ENCODE data around the gene CLIP2.
"Not testable (repeated sequence)": the region's sequence is repeated elsewhere in the genome, so short reads cannot be mapped to it uniquely, and the experiment has no call there.

CLIP2 gene

GRCh38 chr7:74394601-74395000 lies 105.4 kb downstream of the CLIP2 start:
- not testable (repeated sequence) for H2BK12ac ChIP-seq (ENCODE audit: low read length); H2BK120ac ChIP-seq (ENCODE audit: low read depth, low read length); H2AK5ac ChIP-seq (ENCODE audit: low read depth, low read length); DNase-seq (ENCODE audit: low spot score); H2BK5ac ChIP-seq (ENCODE audit: low read length); H3K27me3 ChIP-seq (ENCODE audit: control insufficient read depth in 3 of 3, insufficient read depth in 3 of 3, low read depth in 1 of 3, low read length in 3 of 3); H3K4ac ChIP-seq (ENCODE audit: low read length); H3K79me1 ChIP-seq (ENCODE audit: low read depth, low read length); H3K9me3 ChIP-seq (replicated peaks in 1 of 2; ENCODE audit: control insufficient read depth in 2 of 2, insufficient read depth in 1 of 2, low read depth in 1 of 2, low read length in 2 of 2); H3K14ac ChIP-seq (ENCODE audit: low read length); H3K4me3 ChIP-seq (ENCODE audit: low read length in 2 of 2); H3K9ac ChIP-seq (ENCODE audit: low read depth, low read length, poor library complexity); H3K27ac ChIP-seq (replicated peaks; ENCODE audit: low read length); H3K23ac ChIP-seq (ENCODE audit: low read depth, low read length, poor library complexity); H2AFZ ChIP-seq (ENCODE audit: low read length); H4K91ac ChIP-seq (ENCODE audit: low read depth, low read length, poor library complexity); H3K18ac ChIP-seq (ENCODE audit: low read length); H3K4me1 ChIP-seq (ENCODE audit: control insufficient read depth in 2 of 2, insufficient read depth in 1 of 2, low read depth in 1 of 2, low read length in 2 of 2); H3K4me2 ChIP-seq (ENCODE audit: insufficient read depth, low read length, poor library complexity, severe bottlenecking); H2BK15ac ChIP-seq (ENCODE audit: low read length); H4K8ac ChIP-seq (ENCODE audit: low read depth, low read length)
- peaks cover 10 to 63% of the 10 kb centered on the region in 2 donors for H3K36me3 ChIP-seq (replicated peaks in 1 of 2; ENCODE audit: control insufficient read depth in 2 of 2, insufficient read depth in 2 of 2, low read length in 2 of 2)
- WGBS, 2 donors (ENCODE audit: extremely low coverage in 2 of 2, insufficient read length in 2 of 2, insufficient replicate concordance in 1 of 2), result no CpG with 5 or more reads among the region's 3 CpGs

GRCh38 chr7:74395745-74396311 lies 106.6 kb downstream of the CLIP2 start:
- WGBS, 2 donors (ENCODE audit: extremely low coverage in 2 of 2, insufficient read length in 2 of 2, insufficient replicate concordance in 1 of 2), result no CpG with 5 or more reads among the region's 4 CpGs

GRCh38 chr7:74396993-74397392 lies 107.8 kb downstream of the CLIP2 start:
- Histone ChIP-seq H2BK12ac (ENCODE audit: low read length) (no peak overlapping the region), H4K8ac (ENCODE audit: low read depth, low read length) (no peak overlapping the region), H3K18ac (ENCODE audit: low read length) (no peak overlapping the region), H3K14ac (ENCODE audit: low read length) (no peak overlapping the region), H3K9ac (ENCODE audit: low read depth, low read length, poor library complexity) (no peak overlapping the region), H2BK5ac (ENCODE audit: low read length) (peak overlapping the region; percentile 19), H3K79me1 (ENCODE audit: low read depth, low read length) (no peaks in the 10 kb centered on the region), H2AFZ (ENCODE audit: low read length) (no peak overlapping the region), H3K4me1 (ENCODE audit: control insufficient read depth in 2 of 2, insufficient read depth in 1 of 2, low read depth in 1 of 2, low read length in 2 of 2) (no peaks in the 10 kb centered on the region), H3K36me3 (replicated peaks in 1 of 2; ENCODE audit: control insufficient read depth in 2 of 2, insufficient read depth in 2 of 2, low read length in 2 of 2) (peaks cover 13 to 71% of the 10 kb centered on the region in 2 donors), H3K23ac (ENCODE audit: low read depth, low read length, poor library complexity) (no peak overlapping the region), H3K27ac (replicated peaks; ENCODE audit: low read length) (no peak overlapping the region), H2AK5ac (ENCODE audit: low read depth, low read length) (no peak overlapping the region), H3K4me3 (ENCODE audit: low read length in 2 of 2) (no peak overlapping the region), H3K4ac (ENCODE audit: low read length) (no peak overlapping the region), H2BK15ac (ENCODE audit: low read length) (no peak overlapping the region), H2BK120ac (ENCODE audit: low read depth, low read length) (no peak overlapping the region), H4K91ac (ENCODE audit: low read depth, low read length, poor library complexity) (no peak overlapping the region), H3K4me2 (ENCODE audit: insufficient read depth, low read length, poor library complexity, severe bottlenecking) (no peak overlapping the region), H3K27me3 (ENCODE audit: control insufficient read depth in 3 of 3, insufficient read depth in 3 of 3, low read depth in 1 of 3, low read length in 3 of 3) (no peaks in the 10 kb centered on the region), H3K9me3 (replicated peaks in 1 of 2; ENCODE audit: control insufficient read depth in 2 of 2, insufficient read depth in 1 of 2, low read depth in 1 of 2, low read length in 2 of 2) (no peaks in the 10 kb centered on the region)
- no peak for DNase-seq (ENCODE audit: low spot score)
- WGBS, 2 donors (ENCODE audit: extremely low coverage in 2 of 2, insufficient read length in 2 of 2, insufficient replicate concordance in 1 of 2), result no CpG with 5 or more reads among the region's 11 CpGs

More at GRCh38 chr7:74395745-74396311, 106.6 kb downstream of the CLIP2 start:
- Histone ChIP-seq H3K36me3 (replicated peaks in 1 of 2; ENCODE audit: control insufficient read depth in 2 of 2, insufficient read depth in 2 of 2, low read length in 2 of 2) (peaks cover 12 to 67% of the 10 kb centered on the region in 2 donors), H2AK5ac (ENCODE audit: low read depth, low read length) (no peak overlapping the region), H2AFZ (ENCODE audit: low read length) (no peak overlapping the region), H2BK120ac (ENCODE audit: low read depth, low read length) (no peak overlapping the region), H3K4me2 (ENCODE audit: insufficient read depth, low read length, poor library complexity, severe bottlenecking) (no peak overlapping the region), H2BK12ac (ENCODE audit: low read length) (no peak overlapping the region), H4K8ac (ENCODE audit: low read depth, low read length) (no peak overlapping the region), H3K9me3 (replicated peaks in 1 of 2; ENCODE audit: control insufficient read depth in 2 of 2, insufficient read depth in 1 of 2, low read depth in 1 of 2, low read length in 2 of 2) (no peaks in the 10 kb centered on the region), H3K4me1 (ENCODE audit: control insufficient read depth in 2 of 2, insufficient read depth in 1 of 2, low read depth in 1 of 2, low read length in 2 of 2) (no peaks in the 10 kb centered on the region), H3K14ac (ENCODE audit: low read length) (no peak overlapping the region), H3K9ac (ENCODE audit: low read depth, low read length, poor library complexity) (no peak overlapping the region), H2BK15ac (ENCODE audit: low read length) (no peak overlapping the region), H3K4ac (ENCODE audit: low read length) (no peak overlapping the region), H3K23ac (ENCODE audit: low read depth, low read length, poor library complexity) (no peak overlapping the region), H3K79me1 (ENCODE audit: low read depth, low read length) (no peaks in the 10 kb centered on the region), H3K4me3 (ENCODE audit: low read length in 2 of 2) (no peak overlapping the region), H4K91ac (ENCODE audit: low read depth, low read length, poor library complexity) (no peak overlapping the region), H3K27ac (replicated peaks; ENCODE audit: low read length) (no peak overlapping the region), H3K27me3 (ENCODE audit: control insufficient read depth in 3 of 3, insufficient read depth in 3 of 3, low read depth in 1 of 3, low read length in 3 of 3) (no peaks in the 10 kb centered on the region), H3K18ac (ENCODE audit: low read length) (no peak overlapping the region), H2BK5ac (ENCODE audit: low read length) (no peak overlapping the region)
- DNase-seq (ENCODE audit: low spot score), result no peak

GRCh38 chr7:74398426-74398825 lies 109.2 kb downstream of the CLIP2 start:
- no peak overlapping the region for H2BK15ac ChIP-seq (ENCODE audit: low read length)
- H3K14ac ChIP-seq (ENCODE audit: low read length), result no peak overlapping the region
- no peak overlapping the region for H2AFZ ChIP-seq (ENCODE audit: low read length)
- no peak overlapping the region for H3K23ac ChIP-seq (ENCODE audit: low read depth, low read length, poor library complexity)
- peaks cover 17 to 73% of the 10 kb centered on the region in 2 donors for H3K36me3 ChIP-seq (replicated peaks in 1 of 2; ENCODE audit: control insufficient read depth in 2 of 2, insufficient read depth in 2 of 2, low read length in 2 of 2)
- H3K4me1 ChIP-seq (ENCODE audit: control insufficient read depth in 2 of 2, insufficient read depth in 1 of 2, low read depth in 1 of 2, low read length in 2 of 2), result no peaks in the 10 kb centered on the region
- H3K9me3 ChIP-seq (replicated peaks in 1 of 2; ENCODE audit: control insufficient read depth in 2 of 2, insufficient read depth in 1 of 2, low read depth in 1 of 2, low read length in 2 of 2), result no peaks in the 10 kb centered on the region
- H3K18ac ChIP-seq (ENCODE audit: low read length), result no peak overlapping the region
- H2BK12ac ChIP-seq (ENCODE audit: low read length), result no peak overlapping the region
- no peak overlapping the region for H3K4ac ChIP-seq (ENCODE audit: low read length)
- no peak overlapping the region for H3K4me2 ChIP-seq (ENCODE audit: insufficient read depth, low read length, poor library complexity, severe bottlenecking)
- H3K4me3 ChIP-seq (ENCODE audit: low read length in 2 of 2), result no peak overlapping the region
- no peak overlapping the region for H4K91ac ChIP-seq (ENCODE audit: low read depth, low read length, poor library complexity)
- H3K27me3 ChIP-seq (ENCODE audit: control insufficient read depth in 3 of 3, insufficient read depth in 3 of 3, low read depth in 1 of 3, low read length in 3 of 3), result no peaks in the 10 kb centered on the region
- H2BK120ac ChIP-seq (ENCODE audit: low read depth, low read length), result no peak overlapping the region
- H4K8ac ChIP-seq (ENCODE audit: low read depth, low read length), result no peak overlapping the region
- H3K79me1 ChIP-seq (ENCODE audit: low read depth, low read length), result no peaks in the 10 kb centered on the region
- no CpG with 5 or more reads among the region's 8 CpGs for WGBS, 2 donors (ENCODE audit: extremely low coverage in 2 of 2, insufficient read length in 2 of 2, insufficient replicate concordance in 1 of 2)
- H3K9ac ChIP-seq (ENCODE audit: low read depth, low read length, poor library complexity), result no peak overlapping the region
- no peak overlapping the region for H3K27ac ChIP-seq (replicated peaks; ENCODE audit: low read length)
- no peak for DNase-seq (ENCODE audit: low spot score)
- H2BK5ac ChIP-seq (ENCODE audit: low read length), result peak overlapping the region; percentile 2
- no peak overlapping the region for H2AK5ac ChIP-seq (ENCODE audit: low read depth, low read length)

Data from neuronal stem cell (in vitro differentiated cells).